H1 (cell line): ENCODE data around the gene DENND5B. TPM values are rescaled to one million over a fixed set of nuclear protein-coding genes. Genes with fewer than 3 reads are reported as not detected.

Experiments used
- polyA plus RNA-seq, 7 experiments: library from polyadenylated mRNA; depleted of rRNA in 3 of 7; stranded (reverse) in 5 of 7; unstranded in 2 of 7; fragments of >200 nt in 5 of 7; fragments of 200-250 nt in 2 of 7; gene quantifications; 1 replicate in 5 of 7; 2 replicates in 1 of 7; 4 replicates in 1 of 7; pipeline versions ENCODE4 v1.2.1 to v1.2.3, GENCODE V29; 2011 to 2013; ENCODE audit warnings: missing spikeins in 2 of 7, mixed read lengths in 2 of 7
- small RNA-seq: library from polyadenylated mRNA; stranded (forward); fragments of <200 nt; extraction: miRNeasy Mini kit (QIAGEN cat#:217004); gene quantifications from one replicate; pipeline ENCODE3, GENCODE V24; 2013; ENCODE audit not compliant: insufficient read depth
- total RNA-seq: library from RNA; stranded (reverse); fragmentation: NEBNext Ultra II Directional; extraction: Animal tissue kit (Norgen Biotek cat#: 25700); gene quantifications from 2 replicates; pipeline ENCODE4 v1.2.1, GENCODE V29; 2021

DENND5B gene
- total and polyA plus RNA-seq, 2 of the 8 experiments (the other 6 are each of a cell fraction or from before 2014, with no cell fraction given) = 13.4 to 20.2 TPM

Small RNA genes lying within 50 kb of the gene (small RNA-seq; reads per million reads assigned to genes)
- gene RF00019 (not detected), gene RF00026 (not detected), gene RNU5F-4P (not detected), gene RNU6-618P (not detected), gene RPL31P50 (not detected)

Other genes starting within 250 kb of the DENND5B start
- 1.1 and 1.7 TPM in 2 replicates for gene ETFBKMT, start 68.6 kb upstream of the DENND5B start, total RNA-seq
- 0.59 and 0.69 TPM in 2 replicates for gene ETFBKMT, start 68.6 kb upstream of the DENND5B start, polyA plus RNA-seq (2011; rRNA removed)
- gene AMN1, start 137.9 kb upstream of the DENND5B start, total RNA-seq = 7.1 and 7.5 TPM in 2 replicates
- 10.1 and 13.8 TPM in 2 replicates for gene AMN1, start 137.9 kb upstream of the DENND5B start, polyA plus RNA-seq (2011; rRNA removed)